Muscle of arm (tissue), 14 donors: ENCODE measurements around the gene FXN. TPM values are rescaled to one million over a fixed set of nuclear protein-coding genes. Genes with fewer than 3 reads are reported as not detected.
"Not testable (repeated sequence)": the region's sequence is repeated elsewhere in the genome, so short reads cannot be mapped to it uniquely, and the experiment has no call there.

Experiments used
- DNase-seq: peaks from one replicate; pipeline ENCODE4 v3.0.0-alpha.2; 2013
- long read RNA-seq, 11 donors: transcript quantifications; one replicate each; lab custom pipeline, GENCODE V29; 2026
- polyA plus RNA-seq, 12 donors: library from polyadenylated mRNA; unstranded; fragments of 120-200 nt; gene quantifications; one replicate each; pipeline ENCODE4 v1.2.1, GENCODE V29; 2013; ENCODE audit not compliant: insufficient read length in 12 of 12

FXN gene
- 10 to 100 TPM in 11 of 12 donors, not detected in 1; 12.1 to 16.0 (median 12.8) TPM for polyA plus RNA-seq
- long read RNA-seq, donor 1, full-length matches to known transcripts: 12 of 12 reads
- long read RNA-seq, donor 1, partial matches to known transcripts: 0 of 12 reads
- long read RNA-seq, donor 1, other reads (novel, unspliced or antisense): 0 of 12 reads
- long read RNA-seq, donor 2, full-length matches to known transcripts: 12 of 12 reads
- long read RNA-seq, donor 2, partial matches to known transcripts: 0 of 12 reads
- long read RNA-seq, donor 2, other reads (novel, unspliced or antisense): 0 of 12 reads
- long read RNA-seq, donor 3, full-length matches to known transcripts: 3 of 3 reads
- long read RNA-seq, donor 3, partial matches to known transcripts: 0 of 3 reads
- long read RNA-seq, donor 3, other reads (novel, unspliced or antisense): 0 of 3 reads
- long read RNA-seq, donor 4, full-length matches to known transcripts: 5 of 5 reads
- long read RNA-seq, donor 4, partial matches to known transcripts: 0 of 5 reads
- long read RNA-seq, donor 4, other reads (novel, unspliced or antisense): 0 of 5 reads
- long read RNA-seq, donor 5: 0 reads
- long read RNA-seq, donor 6, full-length matches to known transcripts: 2 of 2 reads
- long read RNA-seq, donor 6, partial matches to known transcripts: 0 of 2 reads
- long read RNA-seq, donor 6, other reads (novel, unspliced or antisense): 0 of 2 reads
- long read RNA-seq, donor 7, full-length matches to known transcripts: 4 of 4 reads
- long read RNA-seq, donor 7, partial matches to known transcripts: 0 of 4 reads
- long read RNA-seq, donor 7, other reads (novel, unspliced or antisense): 0 of 4 reads
- long read RNA-seq, donor 8, full-length matches to known transcripts: 8 of 8 reads
- long read RNA-seq, donor 8, partial matches to known transcripts: 0 of 8 reads
- long read RNA-seq, donor 8, other reads (novel, unspliced or antisense): 0 of 8 reads
- long read RNA-seq, donor 9, full-length matches to known transcripts: 4 of 4 reads
- long read RNA-seq, donor 9, partial matches to known transcripts: 0 of 4 reads
- long read RNA-seq, donor 9, other reads (novel, unspliced or antisense): 0 of 4 reads
- long read RNA-seq, donor 10, full-length matches to known transcripts: 5 of 5 reads
- long read RNA-seq, donor 10, partial matches to known transcripts: 0 of 5 reads
- long read RNA-seq, donor 10, other reads (novel, unspliced or antisense): 0 of 5 reads
- long read RNA-seq, donor 11, full-length matches to known transcripts: 9 of 9 reads
- long read RNA-seq, donor 11, partial matches to known transcripts: 0 of 9 reads
- long read RNA-seq, donor 11, other reads (novel, unspliced or antisense): 0 of 9 reads

DNA sequence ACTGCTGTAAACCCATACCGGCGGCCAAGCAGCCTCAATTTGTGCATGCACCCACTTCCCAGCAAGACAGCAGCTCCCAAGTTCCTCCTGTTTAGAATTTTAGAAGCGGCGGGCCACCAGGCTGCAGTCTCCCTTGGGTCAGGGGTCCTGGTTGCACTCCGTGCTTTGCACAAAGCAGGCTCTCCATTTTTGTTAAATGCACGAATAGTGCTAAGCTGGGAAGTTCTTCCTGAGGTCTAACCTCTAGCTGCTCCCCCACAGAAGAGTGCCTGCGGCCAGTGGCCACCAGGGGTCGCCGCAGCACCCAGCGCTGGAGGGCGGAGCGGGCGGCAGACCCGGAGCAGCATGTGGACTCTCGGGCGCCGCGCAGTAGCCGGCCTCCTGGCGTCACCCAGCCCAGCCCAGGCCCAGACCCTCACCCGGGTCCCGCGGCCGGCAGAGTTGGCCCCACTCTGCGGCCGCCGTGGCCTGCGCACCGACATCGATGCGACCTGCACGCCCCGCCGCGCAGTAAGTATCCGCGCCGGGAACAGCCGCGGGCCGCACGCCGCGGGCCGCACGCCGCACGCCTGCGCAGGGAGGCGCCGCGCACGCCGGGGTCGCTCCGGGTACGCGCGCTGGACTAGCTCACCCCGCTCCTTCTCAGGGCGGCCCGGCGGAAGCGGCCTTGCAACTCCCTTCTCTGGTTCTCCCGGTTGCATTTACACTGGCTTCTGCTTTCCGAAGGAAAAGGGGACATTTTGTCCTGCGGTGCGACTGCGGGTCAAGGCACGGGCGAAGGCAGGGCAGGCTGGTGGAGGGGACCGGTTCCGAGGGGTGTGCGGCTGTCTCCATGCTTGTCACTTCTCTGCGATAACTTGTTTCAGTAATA, at the start of gene FXN:
TSS of gene FXN (plus strand) at position 315 of the 871 bp plus-strand sequence. CDS start at position 346, 31 bp downstream.
- peak; percentile 86 for DNase-seq

DNA sequence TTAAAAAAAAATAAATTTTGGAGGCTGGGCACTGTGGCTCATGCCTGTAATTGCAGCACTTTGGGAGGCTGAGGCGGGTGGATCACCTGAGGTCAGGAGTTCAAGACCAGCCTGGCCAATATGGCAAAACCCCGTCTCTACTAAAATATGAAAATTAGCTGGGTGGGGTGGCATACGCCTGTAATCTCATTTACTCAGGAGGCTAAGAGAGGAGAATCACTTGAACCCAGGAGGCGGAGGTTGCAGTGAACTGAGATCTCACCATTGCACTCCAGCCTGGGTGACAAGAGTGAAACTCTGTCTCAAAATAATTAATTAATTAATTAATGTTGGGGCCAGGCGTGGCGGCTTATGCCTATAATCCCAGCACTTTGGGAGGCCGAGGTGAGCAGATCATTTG, 48.6 kb upstream of the FXN start:
- DNase-seq: not testable (repeated sequence)

GRCh38 chr9:68991457-68991856, 44.1 kb upstream of the FXN start:
- DNase-seq: no peak

DNA sequence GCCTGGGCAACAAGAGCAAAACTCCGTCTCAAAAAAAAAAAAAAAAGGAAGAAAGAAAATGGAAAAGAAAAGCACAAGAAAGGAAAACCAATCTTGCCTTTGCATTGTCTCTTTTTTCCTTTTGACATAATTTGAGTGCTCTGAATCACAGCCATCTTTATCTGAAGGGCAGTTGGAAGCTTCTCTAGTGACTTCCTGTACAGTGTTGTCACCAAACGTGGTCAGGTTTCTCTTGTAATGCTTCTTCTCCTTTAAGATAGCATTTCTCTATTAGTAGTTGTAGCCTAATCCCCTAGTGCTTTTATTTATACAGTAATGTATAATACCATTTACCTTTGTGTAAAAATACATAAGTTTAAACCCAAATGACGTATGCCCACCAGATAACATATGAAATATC, 39.8 kb upstream of the FXN start:
- no peak for DNase-seq

GRCh38 chr9:68996462-68996861, 39.1 kb upstream of the FXN start:
- no peak for DNase-seq

DNA sequence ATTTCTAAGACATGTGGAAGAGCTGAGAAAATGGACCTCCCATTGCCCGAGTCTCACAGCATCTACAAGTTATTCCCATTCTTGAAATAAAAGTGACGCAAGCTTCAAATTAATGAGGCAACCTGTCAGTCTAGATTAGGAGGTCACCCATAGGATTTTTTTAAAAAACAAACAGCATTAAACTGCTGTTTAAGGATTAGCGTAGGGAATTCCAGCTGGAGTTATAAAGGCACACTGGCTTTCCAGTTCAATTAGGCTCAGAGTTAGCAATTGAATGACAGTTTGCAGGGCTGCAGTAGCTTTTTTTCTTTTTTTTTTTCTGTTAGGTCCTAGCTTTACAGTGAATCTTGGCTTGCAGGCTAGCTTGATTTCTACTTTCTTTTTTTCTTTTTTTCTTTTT, 37.9 kb upstream of the FXN start:
- DNase-seq: no peak

- no peak for DNase-seq
Observed at GRCh38 chr9:68998385-68998784, 37.2 kb upstream of the FXN start.

- no peak for DNase-seq
Observed at GRCh38 chr9:68998812-68999211, 36.7 kb upstream of the FXN start.

GRCh38 chr9:68999393-69000105, 36.0 kb upstream of the FXN start:
- DNase-seq: peak; percentile 64

- DNase-seq: no peak
Observed at GRCh38 chr9:69001921-69002320, 33.6 kb upstream of the FXN start.

DNA sequence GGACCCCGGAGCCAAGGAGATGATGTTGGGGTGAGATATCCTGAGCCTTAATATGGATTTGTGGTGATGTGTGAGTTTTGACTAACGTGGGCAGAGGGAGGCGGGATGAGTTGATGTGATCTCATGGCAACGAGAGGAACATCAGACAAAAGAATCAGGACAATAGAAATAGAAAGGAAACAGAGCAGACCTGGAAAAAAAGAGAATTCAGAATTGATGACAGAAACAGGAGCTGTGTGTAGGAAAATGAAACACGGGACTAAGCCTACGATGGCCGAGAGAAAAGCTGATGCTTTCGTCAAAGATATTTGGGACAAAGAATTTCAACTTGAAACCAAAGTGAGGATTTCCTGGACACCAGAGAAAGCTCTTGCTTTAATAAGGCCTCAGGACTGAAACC, 32.5 kb upstream of the FXN start:
- DNase-seq: no peak

GRCh38 chr9:69004836-69005235, 30.7 kb upstream of the FXN start:
- no peak for DNase-seq

DNA sequence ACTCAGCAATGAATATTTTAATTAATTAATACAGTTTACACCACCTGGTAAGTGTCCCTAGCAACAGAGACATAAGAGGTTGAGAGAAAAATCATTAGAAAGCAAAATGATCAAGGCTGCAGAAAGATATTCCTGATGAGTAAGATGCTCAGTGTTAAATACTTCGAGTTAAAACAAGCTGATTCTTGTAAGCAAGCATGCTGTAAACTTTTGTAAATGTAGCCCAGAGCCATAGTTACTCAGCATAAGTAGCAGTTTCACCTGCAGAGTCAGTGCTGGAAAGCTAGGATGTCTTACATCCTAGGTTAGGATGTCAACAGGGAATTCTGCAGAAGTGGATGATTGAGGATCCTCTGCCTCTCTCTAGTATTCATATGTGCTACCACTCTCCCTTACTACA, 25.8 kb upstream of the FXN start:
- no peak for DNase-seq

GRCh38 chr9:69012696-69013381, 22.7 kb upstream of the FXN start:
- no peak for DNase-seq

DNA sequence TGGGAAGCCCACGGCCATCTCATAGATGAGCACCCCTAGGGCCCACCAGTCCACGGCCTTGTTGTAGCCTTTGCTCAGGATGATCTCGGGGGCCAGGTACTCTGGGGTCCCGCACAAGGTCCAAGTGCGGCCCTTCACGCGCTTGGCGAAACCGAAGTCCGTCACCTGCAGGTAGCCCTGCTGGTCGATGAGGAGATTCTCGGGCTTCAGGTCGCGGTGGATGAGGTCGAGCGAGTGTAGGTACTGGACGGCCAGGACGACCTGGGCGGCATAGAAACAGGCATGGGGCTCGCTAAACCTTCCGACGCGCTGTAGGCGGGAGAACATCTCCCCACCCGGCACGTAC, 22.2 kb upstream of the FXN start:
- DNase-seq: no peak

GRCh38 chr9:69014013-69014412, 21.5 kb upstream of the FXN start, which contains the start of gene PRKACG:
Gene PRKACG (minus strand): TSS chr9:69014113. CDS start chr9:69014092, 21 bp downstream.
- DNase-seq: no peak

DNA sequence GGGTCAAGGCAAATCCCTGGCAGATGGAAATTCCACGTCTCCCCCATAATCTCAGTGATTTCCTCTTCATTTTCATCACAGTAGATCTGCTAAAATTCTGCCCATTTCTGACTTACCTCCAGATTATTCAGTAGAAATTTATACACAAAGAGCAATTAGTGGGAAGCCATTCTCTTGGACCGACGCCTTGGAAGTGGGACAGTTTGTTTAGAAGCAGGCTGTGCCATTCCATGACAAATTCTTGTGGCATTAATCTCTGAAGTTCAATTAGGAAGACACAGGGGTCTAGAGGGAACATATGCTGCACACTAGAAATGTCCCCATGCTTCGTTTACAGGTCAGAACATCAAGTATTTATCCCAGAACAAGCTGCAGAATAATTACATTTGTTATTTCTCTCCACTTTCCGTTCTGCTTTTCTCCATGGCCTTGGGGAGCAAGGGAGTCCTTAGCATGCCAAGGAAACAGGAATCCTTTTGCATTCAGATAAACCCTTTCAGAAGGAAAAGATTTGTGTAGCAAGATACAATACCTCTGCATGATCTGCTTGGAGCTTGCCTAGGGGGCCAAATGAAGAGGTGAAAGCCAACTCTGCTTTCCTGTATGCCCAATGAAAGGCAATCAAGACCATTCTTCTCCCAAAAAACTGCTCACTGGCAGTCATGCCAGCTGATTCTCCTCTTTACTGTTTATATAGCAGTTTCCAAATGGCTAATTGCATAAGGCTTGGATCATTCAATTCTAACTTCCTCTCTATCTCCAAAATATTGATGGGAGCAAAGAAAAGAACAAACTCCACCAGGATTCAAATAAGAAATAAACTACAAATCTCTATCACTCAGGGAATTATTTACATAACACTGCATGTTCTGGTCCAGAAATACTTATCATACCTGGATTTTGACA, 19.1 kb upstream of the FXN start:
- DNase-seq: no peak

- no peak for DNase-seq
Observed at GRCh38 chr9:69018737-69019136, 16.8 kb upstream of the FXN start.
